Colonic mucosa (tissue), 4 donors: Measurements from ENCODE around the gene SNPH. TPM values are rescaled to one million over a fixed set of nuclear protein-coding genes. Genes with fewer than 3 reads are reported as not detected.
"Not testable (repeated sequence)": the region's sequence is repeated elsewhere in the genome, so short reads cannot be mapped to it uniquely, and the experiment has no call there.

Source experiments
- DNase-seq: peaks from one replicate; pipeline ENCODE4 v3.0.0-alpha.2; 2020
- H3K27ac ChIP-seq: fragments of 200-600 bp; one replicate; pipeline ENCODE4 v1.8.0; 2021
- H3K27me3 ChIP-seq: fragments of 200-600 bp; one replicate; pipeline ENCODE4 v1.8.0; 2021
- H3K36me3 ChIP-seq: fragments of 200-600 bp; one replicate; pipeline ENCODE4 v1.8.0; 2021
- H3K4me1 ChIP-seq: fragments of 200-600 bp; one replicate; pipeline ENCODE4 v1.8.0; 2021; ENCODE audit warnings: mild to moderate bottlenecking
- H3K4me3 ChIP-seq: fragments of 200-600 bp; one replicate; pipeline ENCODE4 v1.8.0; 2021
- H3K9ac ChIP-seq, 2 donors: one replicate each; pipeline ENCODE4 v1.7.0; 2013; ENCODE audit warnings: control low read depth in 2 of 2, low read depth in 2 of 2, low read length in 2 of 2
- H3K9me3 ChIP-seq: fragments of 200-600 bp; one replicate; pipeline ENCODE4 v1.8.0; 2021
- CTCF ChIP-seq: fragments of 200-600 bp; IDR thresholded peaks from one replicate; pipeline ENCODE4 v1.8.0; 2022; ENCODE audit warnings: antibody characterized with exemption, mild to moderate bottlenecking
- intact Hi-C: fragments of 100-400 bp; cut with DNase I; formaldehyde crosslinking; loops from one replicate; pipeline ENCODE4 v1.14.1; 2022
- total RNA-seq, 2 donors: library from RNA; stranded (reverse); fragmentation: NEBNext Ultra II Directional in 1 of 2; extraction: Animal tissue kit (Norgen Biotek cat#: 25700) in 1 of 2; gene quantifications; one replicate each; pipeline ENCODE4 v1.2.1, GENCODE V29; 2021
- donor health status: healthy.
- donor health status: DM: no; HTN: no; CAD: no.
- donor health status: DM: no; HTN: no; CAD: no.

Gene SNPH
- total RNA-seq, 2 donors from 2014 or later = 1.9 to 2.4 TPM

DNA sequence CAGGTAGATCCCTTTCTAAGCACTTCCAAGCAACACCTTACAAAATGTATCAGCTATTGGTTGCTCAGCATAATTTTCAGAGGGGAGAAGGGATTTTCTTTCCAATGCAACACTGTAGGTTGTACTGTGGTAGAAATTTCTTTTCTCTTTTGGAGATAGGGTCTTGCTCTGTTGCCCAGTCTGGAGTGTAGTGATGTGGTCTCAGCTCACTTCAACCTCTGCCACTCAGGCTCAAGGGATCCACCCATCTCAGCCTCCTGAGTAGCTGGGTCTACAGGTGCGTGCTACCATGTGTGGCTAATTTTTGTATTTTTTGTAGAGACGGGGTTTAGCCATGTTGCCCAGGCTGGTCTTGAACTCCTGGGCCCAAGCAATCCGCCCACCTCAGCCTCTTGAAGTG is 24.0 kb upstream of the SNPH start:
- Histone ChIP-seq H3K9me3 (no peaks in the 10 kb centered on the region), H3K36me3 (no peaks in the 10 kb centered on the region), H3K4me1 (no peaks in the 10 kb centered on the region), H3K4me3 (no peak overlapping the region), H3K9ac (no peak overlapping the region), H3K27ac (no peak overlapping the region), H3K27me3 (no peaks in the 10 kb centered on the region)
- TF ChIP-seq CTCF = no peak
- intact Hi-C loops = no loop called here
- DNase-seq = no peak

- no peak overlapping the region for H3K9ac ChIP-seq
- intact Hi-C loops = no loop called here
These were observed 23.6 kb upstream of the SNPH start for GRCh38 chr20:1242530-1242929.

GRCh38 chr20:1245578-1245977 is 20.5 kb upstream of the SNPH start:
- Histone ChIP-seq H3K27ac (no peak overlapping the region), H3K27me3 (no peaks in the 10 kb centered on the region), H3K4me1 (no peaks in the 10 kb centered on the region), H3K9me3 (no peaks in the 10 kb centered on the region), H3K9ac (no peak overlapping the region), H3K36me3 (no peaks in the 10 kb centered on the region), H3K4me3 (no peak overlapping the region)
- no peak for TF ChIP-seq CTCF
- DNase-seq = no peak
- intact Hi-C loops = no loop called here

More at GRCh38 chr20:1242530-1242929, 23.6 kb upstream of the SNPH start:
- no peak for TF ChIP-seq CTCF
- H3K9me3 ChIP-seq = no peaks in the 10 kb centered on the region
- no peak overlapping the region for H3K27ac ChIP-seq
- H3K27me3 ChIP-seq = no peaks in the 10 kb centered on the region
- no peaks in the 10 kb centered on the region for H3K36me3 ChIP-seq
- no peaks in the 10 kb centered on the region for H3K4me1 ChIP-seq
- H3K4me3 ChIP-seq = no peak overlapping the region
- DNase-seq = no peak

DNA sequence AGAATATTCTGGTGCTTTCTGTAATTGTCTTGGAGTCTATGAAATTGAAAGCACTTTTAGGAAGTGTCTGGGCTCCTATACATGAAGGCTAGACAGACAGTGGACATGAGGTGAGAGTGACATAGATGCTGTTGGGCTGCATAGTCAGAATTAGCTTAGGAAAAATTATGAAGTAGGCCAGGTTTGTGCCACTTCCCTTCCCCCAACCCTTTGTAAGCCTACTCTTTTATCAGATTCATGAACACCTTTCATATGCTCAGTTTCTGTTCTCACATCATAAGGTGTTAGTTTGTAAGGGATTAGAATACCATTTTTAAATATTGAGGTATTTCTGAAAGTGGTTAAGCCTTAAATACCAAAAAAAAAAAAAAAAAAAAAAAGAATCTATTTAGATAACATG is 18.4 kb upstream of the SNPH start:
- Histone ChIP-seq H3K9me3 (no peaks in the 10 kb centered on the region), H3K4me3 (no peak overlapping the region), H3K27me3 (no peaks in the 10 kb centered on the region), H3K36me3 (no peaks in the 10 kb centered on the region), H3K27ac (no peak overlapping the region), H3K4me1 (no peaks in the 10 kb centered on the region), H3K9ac (no peak overlapping the region)
- TF ChIP-seq CTCF = no peak
- intact Hi-C loops = no loop called here
- no peak for DNase-seq

DNA sequence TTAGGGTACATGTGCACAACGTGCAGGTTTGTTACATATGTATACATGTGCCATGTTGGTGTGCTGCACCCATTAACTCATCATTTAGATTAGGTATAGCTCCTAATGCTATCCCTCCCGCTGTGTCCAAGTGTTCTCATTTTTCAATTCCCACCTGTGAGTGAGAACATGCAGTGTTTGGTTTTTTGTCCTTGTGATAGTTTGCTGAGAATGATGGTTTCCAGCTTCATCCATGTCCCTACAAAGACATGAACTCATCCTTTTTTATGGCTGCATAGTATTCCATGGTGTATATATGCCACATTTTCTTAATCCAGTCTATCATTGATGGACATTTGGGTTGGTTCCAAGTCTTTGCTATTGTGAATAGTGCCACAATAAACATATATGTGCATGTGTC is 15.8 kb upstream of the SNPH start:
- H3K4me1 ChIP-seq, H3K4me3 ChIP-seq, H3K9me3 ChIP-seq, H3K9ac ChIP-seq, H3K36me3 ChIP-seq, DNase-seq, H3K27me3 ChIP-seq, H3K27ac ChIP-seq, intact Hi-C loops: not testable (repeated sequence)

DNA sequence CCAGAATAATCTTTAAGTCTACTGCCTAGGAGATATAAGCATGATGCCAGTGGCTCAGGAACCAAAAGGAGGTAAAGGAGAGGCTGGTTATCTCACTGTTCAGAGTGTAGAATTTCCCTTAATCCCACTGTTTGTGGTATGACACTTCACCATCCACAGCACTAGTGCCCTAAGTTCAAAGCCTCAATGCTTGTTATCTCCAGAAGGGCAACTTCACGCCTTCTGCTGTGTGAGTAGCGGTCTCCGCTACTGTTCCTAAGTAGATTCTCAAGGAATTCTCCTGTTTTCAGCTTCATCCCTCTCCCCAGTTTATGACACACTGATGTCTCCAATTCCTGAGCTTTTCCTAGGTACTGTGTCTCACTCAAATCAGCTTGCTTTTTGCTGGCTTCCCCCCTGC is 13.7 kb upstream of the SNPH start:
- TF ChIP-seq CTCF = no peak
- Histone ChIP-seq H3K27me3 (no peaks in the 10 kb centered on the region), H3K36me3 (no peaks in the 10 kb centered on the region), H3K9ac (no peak overlapping the region), H3K4me1 (no peaks in the 10 kb centered on the region), H3K9me3 (no peaks in the 10 kb centered on the region), H3K4me3 (no peak overlapping the region), H3K27ac (no peak overlapping the region)
- no peak for DNase-seq
- intact Hi-C loops = no loop called here
